Osteoblast (primary cell): ENCODE data around the gene SAP25. TPM values are rescaled to one million over a fixed set of nuclear protein-coding genes. Genes with fewer than 3 reads are reported as not detected.

ENCODE experiments used
- DNase-seq: peaks from one replicate; pipeline ENCODE4 v3.0.0; 2011; ENCODE audit warnings: low spot score, mixed read lengths; ENCODE audit not compliant: insufficient read length; ENCODE audit errors: missing footprints
- H2AFZ ChIP-seq: 2 replicates; pipeline ENCODE4 v1.6.0; 2011; ENCODE audit warnings: mild to moderate bottlenecking, low read length
- H3K27ac ChIP-seq: 2 replicates; pipeline ENCODE4 v1.5.1; 2011; ENCODE audit warnings: mild to moderate bottlenecking, low read depth, low read length, moderate library complexity
- H3K27me3 ChIP-seq: 2 replicates; pipeline ENCODE4 v1.6.0; 2012; ENCODE audit warnings: mild to moderate bottlenecking, control low read depth, inconsistent platforms, low read length, moderate library complexity; ENCODE audit not compliant: insufficient read depth
- H3K36me3 ChIP-seq: 2 replicates; pipeline ENCODE4 v1.5.1; 2011; ENCODE audit warnings: mild to moderate bottlenecking, low read length, control low read depth, moderate library complexity; ENCODE audit not compliant: insufficient read depth
- H3K4me1 ChIP-seq: 2 replicates; pipeline ENCODE4 v1.5.1; 2011; ENCODE audit warnings: mild to moderate bottlenecking, low read length, control low read depth, moderate library complexity; ENCODE audit not compliant: insufficient read depth
- H3K4me2 ChIP-seq: 2 replicates; pipeline ENCODE4 v1.6.0; 2011; ENCODE audit warnings: mild to moderate bottlenecking, low read length; ENCODE audit not compliant: insufficient read depth
- H3K4me3 ChIP-seq: fragments of 200-600 bp; sonication (generic); 3 replicates; pipeline ENCODE4 v1.5.1; 2012; ENCODE audit warnings: mild to moderate bottlenecking, low read length, inconsistent platforms; ENCODE audit not compliant: insufficient read depth
- H3K79me2 ChIP-seq: 2 replicates; pipeline ENCODE4 v1.6.0; 2012; ENCODE audit warnings: mild to moderate bottlenecking, low read length, control low read depth, inconsistent platforms; ENCODE audit not compliant: insufficient read depth
- H3K9me3 ChIP-seq: 2 replicates; pipeline ENCODE4 v1.5.1; 2011; ENCODE audit warnings: low read depth, low read length, control low read depth
- H4K20me1 ChIP-seq: 2 replicates; pipeline ENCODE4 v1.6.0; 2012; ENCODE audit warnings: mild to moderate bottlenecking, low read length, control low read depth; ENCODE audit not compliant: insufficient read depth
- CTCF ChIP-seq: IDR thresholded peaks from 2 replicates; pipeline ENCODE4 v1.5.1; 2011; ENCODE audit warnings: mild to moderate bottlenecking, low read depth, low read length, moderate library complexity; ENCODE audit errors: extremely low read depth
- total RNA-seq: library from RNA; depleted of rRNA; stranded (reverse); fragments of >200 nt; gene quantifications from 2 replicates; pipeline ENCODE4 v1.2.3, GENCODE V29; 2012

SAP25 gene
- total RNA-seq, 1 donor = not detected

GRCh38 chr7:100572949-100573675 lies 588 bp downstream of the SAP25 start:
- Histone ChIP-seq H3K27me3 (peaks cover 2% of the 10 kb centered on the region), H3K4me3 (no peak overlapping the region), H3K27ac (no peak overlapping the region), H2AFZ (no peak overlapping the region), H3K9me3 (no peaks in the 10 kb centered on the region), H3K4me1 (peaks cover 8% of the 10 kb centered on the region), H3K79me2 (no peaks in the 10 kb centered on the region), H4K20me1 (peaks cover 4% of the 10 kb centered on the region), H3K36me3 (peaks cover 12% of the 10 kb centered on the region), H3K4me2 (no peak overlapping the region)
- no peak for TF ChIP-seq CTCF
- DNase-seq = peak; percentile 45

GRCh38 chr7:100572281-100572948 lies 1.3 kb downstream of the SAP25 start:
- H3K27ac ChIP-seq = no peak overlapping the region
- no peak overlapping the region for H2AFZ ChIP-seq
- H3K4me2 ChIP-seq = no peak overlapping the region
- H3K4me3 ChIP-seq = no peak overlapping the region
- peaks cover 8% of the 10 kb centered on the region for H3K4me1 ChIP-seq
- no peak for TF ChIP-seq CTCF
- peaks cover 2% of the 10 kb centered on the region for H3K27me3 ChIP-seq
- H3K36me3 ChIP-seq = peaks cover 8% of the 10 kb centered on the region
- no peaks in the 10 kb centered on the region for H3K9me3 ChIP-seq
- peaks cover 4% of the 10 kb centered on the region for H4K20me1 ChIP-seq
- peak; percentile 73 for DNase-seq
- no peaks in the 10 kb centered on the region for H3K79me2 ChIP-seq

DNA sequence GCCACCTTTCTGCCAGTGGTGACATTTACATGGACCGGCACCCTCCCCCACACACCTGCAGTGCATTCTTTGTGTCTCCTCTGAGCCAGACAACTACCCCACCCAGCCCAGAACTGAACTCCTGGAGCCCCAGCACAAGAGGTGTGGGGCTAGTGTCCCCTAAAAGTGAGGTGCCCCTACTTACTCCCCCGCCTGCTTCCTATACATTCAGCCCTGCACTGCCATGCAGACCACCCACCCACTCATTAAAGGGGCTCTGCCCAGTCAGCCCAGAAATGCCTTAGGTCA lies 1.9 kb downstream of the SAP25 start:
- Histone ChIP-seq H3K27ac (no peak overlapping the region), H3K27me3 (peaks cover 2% of the 10 kb centered on the region), H4K20me1 (peaks cover 4% of the 10 kb centered on the region), H3K4me1 (peaks cover 8% of the 10 kb centered on the region), H3K36me3 (peaks cover 8% of the 10 kb centered on the region), H3K9me3 (no peaks in the 10 kb centered on the region), H3K4me3 (no peak overlapping the region), H3K4me2 (no peak overlapping the region), H3K79me2 (no peaks in the 10 kb centered on the region), H2AFZ (no peak overlapping the region)
- DNase-seq = peak; percentile 72
- no peak for TF ChIP-seq CTCF
